ENCODE results near the gene MGAT4A. TPM values are rescaled to one million over a fixed set of nuclear protein-coding genes. Genes with fewer than 3 reads are reported as not detected.
A peak's percentile ranks its signal among the peaks of the same experiment; 100 is the strongest.

The MGAT4A gene
- total and polyA plus RNA-seq, 2 of the 13 experiments (the other 11 are each of a cell fraction or from before 2014, with no cell fraction given) = 47.2 to 90.9 TPM

DNA sequence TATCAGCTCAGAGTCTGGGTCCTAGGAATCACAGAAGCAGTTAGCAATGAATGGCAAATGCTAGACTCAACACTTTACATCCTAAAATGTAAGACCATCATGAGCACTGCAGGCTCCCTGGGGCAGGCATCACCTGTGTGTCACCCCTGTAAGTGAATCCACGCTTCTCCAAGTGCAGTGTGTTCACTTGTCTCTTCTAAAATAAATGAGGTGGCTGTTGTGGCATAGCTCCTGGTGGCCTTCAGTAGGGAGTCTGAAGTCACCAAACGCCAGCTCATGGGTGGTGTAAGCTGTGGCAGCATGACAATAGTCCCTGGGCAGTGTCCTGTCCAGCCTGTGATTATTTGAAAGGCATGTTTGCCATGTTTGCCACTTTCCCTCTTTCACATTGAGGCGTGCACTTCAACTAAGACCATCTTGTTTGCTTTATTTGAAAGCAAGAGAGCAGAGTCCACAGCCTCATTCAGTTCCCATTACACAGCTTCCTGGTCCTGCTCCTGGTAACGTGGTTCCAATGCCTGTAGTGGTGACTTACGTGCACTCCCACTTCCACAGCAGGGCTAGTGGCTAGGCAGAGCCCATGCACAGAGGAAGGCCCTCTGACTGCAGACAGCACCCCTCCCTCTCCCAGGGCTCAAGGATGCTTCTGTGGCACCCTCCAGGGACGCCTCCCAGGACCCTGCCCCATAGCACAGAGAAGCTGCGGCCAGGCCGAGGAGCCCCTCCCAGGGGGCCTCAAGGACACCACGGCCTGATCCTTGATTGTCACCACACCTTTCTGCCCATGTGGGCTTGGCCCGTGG, 146.9 kb downstream of the MGAT4A start (continued):
- no peak for TF ChIP-seq ZBTB8A (CRISPR knock-in tag; IDR thresholded peaks at IDR 0.05; ENCODE audit: borderline replicate concordance, low read depth)
- TF ChIP-seq HNF4G (IDR thresholded peaks at IDR 0.05; ENCODE audit: borderline replicate concordance, low read depth, low read length) = peak; percentile 87; the same call in 1 of the 2 replicates
- peak; percentile 89; the same call in 1 of the 2 replicates for TF ChIP-seq HNF4G (CRISPR knock-in tag; IDR thresholded peaks at IDR 0.05; ENCODE audit: borderline replicate concordance, low read depth)
- 0 out of 2 replicates have a peak, but pooled peaks have one; percentile 25 for TF ChIP-seq ZNF232 (CRISPR knock-in tag; IDR thresholded peaks at IDR 0.05; ENCODE audit: borderline replicate concordance)
- TF ChIP-seq RBM39 (IDR thresholded peaks at IDR 0.05; ENCODE audit: low read depth, low read length, poor library complexity, severe bottlenecking) = no peak
- TF ChIP-seq ZNF234 (CRISPR knock-in tag; conservative IDR thresholded peaks at IDR 0.05) = no peak
- TF ChIP-seq, protein P1, sequence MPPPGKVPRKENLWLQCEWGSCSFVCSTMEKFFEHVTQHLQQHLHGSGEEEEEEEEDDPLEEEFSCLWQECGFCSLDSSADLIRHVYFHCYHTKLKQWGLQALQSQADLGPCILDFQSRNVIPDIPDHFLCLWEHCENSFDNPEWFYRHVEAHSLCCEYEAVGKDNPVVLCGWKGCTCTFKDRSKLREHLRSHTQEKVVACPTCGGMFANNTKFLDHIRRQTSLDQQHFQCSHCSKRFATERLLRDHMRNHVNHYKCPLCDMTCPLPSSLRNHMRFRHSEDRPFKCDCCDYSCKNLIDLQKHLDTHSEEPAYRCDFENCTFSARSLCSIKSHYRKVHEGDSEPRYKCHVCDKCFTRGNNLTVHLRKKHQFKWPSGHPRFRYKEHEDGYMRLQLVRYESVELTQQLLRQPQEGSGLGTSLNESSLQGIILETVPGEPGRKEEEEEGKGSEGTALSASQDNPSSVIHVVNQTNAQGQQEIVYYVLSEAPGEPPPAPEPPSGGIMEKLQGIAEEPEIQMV (CRISPR knock-in tag; IDR thresholded peaks at IDR 0.05; ENCODE audit: low read depth) = 0 out of 2 replicates have a peak, but pooled peaks have one; percentile 24
- TF ChIP-seq ZNF136 (CRISPR knock-in tag; IDR thresholded peaks at IDR 0.05; ENCODE audit: low read depth) = peak; percentile 92; the same call in 1 of the 2 replicates
- TF ChIP-seq ZFP90 (CRISPR knock-in tag; IDR thresholded peaks at IDR 0.05; ENCODE audit: borderline replicate concordance) = 0 out of 2 replicates have a peak, but pooled peaks have one; percentile 79
- 0 out of 2 replicates have a peak, but pooled peaks have one; percentile 46 for TF ChIP-seq IRF2 (CRISPR knock-in tag; IDR thresholded peaks at IDR 0.05)
- peak; percentile 88; the same call in 1 of the 2 replicates for TF ChIP-seq ZNF549 (CRISPR knock-in tag; IDR thresholded peaks at IDR 0.05)
- peak; percentile 10; the same call in 1 of the 2 replicates for TF ChIP-seq JUN (CRISPR knock-in tag; IDR thresholded peaks at IDR 0.05)
- TF ChIP-seq ZNF256 (CRISPR knock-in tag; conservative IDR thresholded peaks at IDR 0.05) = no peak
- TF ChIP-seq PAXIP1 (CRISPR knock-in tag; conservative IDR thresholded peaks at IDR 0.05) = peak; percentile 93
- TF ChIP-seq DPF2 (CRISPR knock-in tag; IDR thresholded peaks at IDR 0.05; ENCODE audit: borderline replicate concordance, low read depth) = peak; percentile 64
- no peak for TF ChIP-seq ZXDC (CRISPR knock-in tag; IDR thresholded peaks at IDR 0.05)
- no peak for TF ChIP-seq CHD2 (IDR thresholded peaks at IDR 0.05; ENCODE audit: low read depth, low read length)
- peak; percentile 34; the same call in 1 of the 2 replicates for TF ChIP-seq ZKSCAN1 (IDR thresholded peaks at IDR 0.05; ENCODE audit: low read length)
